Breast epithelium (tissue), 4 donors: ENCODE measurements around the gene MFSD6. TPM values are rescaled to one million over a fixed set of nuclear protein-coding genes. Genes with fewer than 3 reads are reported as not detected.
"Not testable (repeated sequence)": the region's sequence is repeated elsewhere in the genome, so short reads cannot be mapped to it uniquely, and the experiment has no call there.

Experiments
- DNase-seq, 2 donors: peaks; one replicate each; pipeline ENCODE4 v3.0.0-alpha.2; 2019; ENCODE audit warnings: low spot score in 2 of 2
- H3K27ac ChIP-seq, 2 donors: fragments of 200-600 bp; sonication (generic) in 1 of 2; one replicate each; pipeline ENCODE4 v1.5.1; 2016 to 2019; ENCODE audit warnings: mild to moderate bottlenecking in 1 of 2
- H3K27me3 ChIP-seq, 2 donors: fragments of 200-600 bp; sonication (generic) in 1 of 2; one replicate each; pipeline versions ENCODE4 v1.5.1 to v1.6.0; 2017 to 2019; ENCODE audit warnings: control low read depth in 1 of 2, mild to moderate bottlenecking in 1 of 2
- H3K36me3 ChIP-seq: fragments of 200-600 bp; one replicate; pipeline ENCODE4 v1.5.1; 2019
- H3K4me1 ChIP-seq, 2 donors: fragments of 200-600 bp; sonication (generic); one replicate each; pipeline ENCODE4 v1.5.1; 2016 to 2019; ENCODE audit warnings: control low read depth in 1 of 2
- H3K4me3 ChIP-seq, 3 donors: fragments of 200-600 bp; sonication (generic); 1 replicate in 2 of 3; 2 replicates in 1 of 3; pipeline ENCODE4 v1.5.1; 2016 to 2019; ENCODE audit warnings: mild to moderate bottlenecking in 3 of 3, moderate library complexity in 2 of 3
- H3K9me3 ChIP-seq, 2 donors: fragments of 200-600 bp; sonication (generic) in 1 of 2; one replicate each; pipeline ENCODE4 v1.5.1; 2016 to 2019; ENCODE audit warnings: control low read depth in 1 of 2
- CTCF ChIP-seq, 3 donors: fragments of 450-650 bp; IDR thresholded peaks; one replicate each; pipeline ENCODE4 v1.5.1; 2016 to 2017; ENCODE audit warnings: antibody characterized with exemption in 3 of 3, mild to moderate bottlenecking in 3 of 3, moderate library complexity in 3 of 3
- POLR2A ChIP-seq: fragments of 450-650 bp; IDR thresholded peaks from one replicate; pipeline ENCODE4 v1.6.1; 2016; ENCODE audit warnings: antibody characterized with exemption, mild to moderate bottlenecking, moderate library complexity
- POLR2AphosphoS5 ChIP-seq, 3 donors: sonication (generic); formaldehyde crosslinking; IDR thresholded peaks; one replicate each; pipeline ENCODE4 v1.6.1; 2017; ENCODE audit warnings: antibody characterized with exemption in 3 of 3
- intact Hi-C: fragments of 100-400 bp; cut with DNase I; formaldehyde crosslinking; loops from one replicate; pipeline ENCODE4 v1.15.1; 2023; ENCODE audit warnings: low total_unique reads
- total RNA-seq, 3 donors: library from RNA; depleted of rRNA; stranded (reverse); fragments of >200 nt; gene quantifications; one replicate each; pipeline ENCODE4 v1.1.0, GENCODE V29; 2016

Gene MFSD6
- total RNA-seq, 3 donors from 2014 or later: 52.0 to 180 (median 92.4) TPM

DNA sequence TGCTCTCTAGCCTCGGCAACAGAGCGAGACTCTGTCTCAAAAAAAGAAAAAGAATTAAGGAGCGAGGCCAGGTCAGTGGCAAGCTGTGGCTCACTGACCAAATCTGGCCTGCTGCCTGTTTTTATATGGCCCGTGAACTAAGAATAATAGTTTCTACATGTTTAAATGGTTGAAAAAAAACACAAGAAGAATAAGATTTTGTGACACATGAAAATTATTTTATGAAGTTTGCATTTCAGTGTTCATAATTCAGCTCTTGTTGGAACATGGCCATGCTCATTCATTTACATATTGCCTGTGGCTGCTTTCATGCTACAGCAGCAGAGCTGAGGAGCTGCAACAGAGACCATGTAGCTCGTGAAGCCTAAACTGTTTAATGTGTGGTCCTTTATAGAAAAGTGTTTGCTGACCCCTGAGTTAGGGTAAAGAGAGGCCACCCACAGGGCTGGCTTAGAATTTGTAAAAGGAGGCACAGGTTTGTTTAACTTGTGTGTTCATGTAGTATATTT is 59.5 kb downstream of the MFSD6 start:
- H3K36me3 ChIP-seq: no peaks in the 10 kb centered on the region
- DNase-seq: no peak
- H3K4me3 ChIP-seq: peak overlapping the region in 1 of 3 donors; percentile 0
- H3K27ac ChIP-seq: peak overlapping the region; percentile 89 to 92
- no peaks in the 10 kb centered on the region for H3K27me3 ChIP-seq
- H3K9me3 ChIP-seq: no peaks in the 10 kb centered on the region
- H3K4me1 ChIP-seq: peaks cover 0 to 9% of the 10 kb centered on the region in 2 donors
- TF ChIP-seq POLR2AphosphoS5 (IDR thresholded peaks at IDR 0.05): no peak
- no peak for TF ChIP-seq POLR2A
- TF ChIP-seq CTCF (IDR thresholded peaks at IDR 0.05): no peak
- intact Hi-C loops: no loop called here

GRCh38 chr2:190468354-190468753 is 60.2 kb downstream of the MFSD6 start:
- H3K27me3 ChIP-seq, H3K4me3 ChIP-seq, H3K36me3 ChIP-seq, intact Hi-C loops, DNase-seq, H3K4me1 ChIP-seq, H3K9me3 ChIP-seq: not testable (repeated sequence)
- peak overlapping the region; percentile 89 to 92 for H3K27ac ChIP-seq

DNA sequence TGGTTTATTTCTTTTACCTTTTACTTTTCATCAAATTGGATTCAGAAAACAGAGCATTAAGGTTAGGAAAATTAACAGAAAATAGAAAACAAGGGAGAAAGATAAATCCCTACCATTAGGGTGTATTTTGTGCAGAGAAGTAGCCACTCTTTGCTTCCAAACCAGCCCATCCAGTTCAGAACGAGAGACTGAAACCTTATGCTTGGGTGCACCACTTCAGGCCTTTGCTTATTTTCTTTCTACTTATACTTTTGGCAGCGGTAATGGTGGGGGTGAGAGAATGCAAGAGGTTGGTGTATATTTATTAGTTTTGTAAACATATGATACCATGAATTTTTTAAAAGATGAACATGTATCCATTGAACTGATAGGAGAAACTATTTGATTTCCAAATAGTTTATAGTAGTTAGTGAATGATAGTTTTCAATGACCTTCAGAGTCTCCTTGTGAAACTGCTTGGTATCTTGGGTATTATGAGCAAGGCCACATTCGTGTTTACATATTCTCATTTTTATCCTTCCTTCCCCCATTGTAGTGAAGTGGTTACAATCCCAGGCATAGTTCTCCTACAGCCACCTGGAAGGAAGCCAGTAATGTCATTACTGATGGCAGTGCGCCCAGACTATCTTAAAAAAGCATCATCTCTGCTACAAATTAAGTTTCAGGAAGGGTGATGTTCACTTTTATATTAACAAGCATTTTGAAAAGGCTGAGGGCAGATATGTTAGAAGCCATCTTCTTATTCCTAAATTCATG is 60.8 kb downstream of the MFSD6 start:
- Histone ChIP-seq H3K4me1 (peaks cover 0 to 9% of the 10 kb centered on the region in 2 donors), H3K4me3 (no peak overlapping the region), H3K27ac (peak overlapping the region; percentile 89 to 92), H3K27me3 (no peaks in the 10 kb centered on the region), H3K36me3 (no peaks in the 10 kb centered on the region), H3K9me3 (no peaks in the 10 kb centered on the region)
- intact Hi-C loops: no loop called here
- peak; percentile 76 to 77 for DNase-seq
- peak in 2 of 3 donors; percentile 3 to 33 for TF ChIP-seq POLR2AphosphoS5 (IDR thresholded peaks at IDR 0.05)
- TF ChIP-seq CTCF (IDR thresholded peaks at IDR 0.05): no peak
- no peak for TF ChIP-seq POLR2A

DNA sequence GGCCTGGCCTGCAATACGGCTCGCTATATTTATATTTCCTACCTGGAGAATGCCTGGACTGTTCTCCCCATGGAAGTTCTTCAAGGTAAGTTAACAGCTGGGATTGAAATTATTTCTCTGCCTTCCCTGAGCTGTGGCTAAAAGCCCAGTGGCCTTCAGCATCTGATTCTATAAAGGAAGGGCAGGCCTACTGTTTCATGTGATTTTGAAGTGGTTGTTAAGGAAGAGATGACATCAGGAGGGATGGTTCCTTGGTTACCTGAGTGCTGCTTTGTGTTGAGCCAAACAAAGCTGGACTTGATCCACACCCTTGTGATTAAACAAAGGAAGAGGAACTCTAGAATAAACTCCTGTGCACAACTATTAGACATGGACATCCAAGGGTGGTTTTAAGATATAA is 61.6 kb downstream of the MFSD6 start:
- Histone ChIP-seq H3K9me3 (no peaks in the 10 kb centered on the region), H3K4me3 (no peak overlapping the region), H3K4me1 (peaks cover 0 to 9% of the 10 kb centered on the region in 2 donors), H3K27me3 (no peaks in the 10 kb centered on the region), H3K36me3 (no peaks in the 10 kb centered on the region), H3K27ac (peak overlapping the region; percentile 89 to 92)
- TF ChIP-seq CTCF (IDR thresholded peaks at IDR 0.05): no peak
- TF ChIP-seq POLR2A: no peak
- TF ChIP-seq POLR2AphosphoS5 (IDR thresholded peaks at IDR 0.05): peak in 1 of 3 donors; percentile 76
- DNase-seq: peak in 1 of 2 donors; percentile 62
- intact Hi-C loops: no loop called here

- Histone ChIP-seq H3K4me3 (no peak overlapping the region), H3K36me3 (no peaks in the 10 kb centered on the region), H3K9me3 (no peaks in the 10 kb centered on the region), H3K27ac (peak overlapping the region; percentile 89 to 92), H3K4me1 (peaks cover 0 to 9% of the 10 kb centered on the region in 2 donors), H3K27me3 (no peaks in the 10 kb centered on the region)
- TF ChIP-seq POLR2AphosphoS5 (IDR thresholded peaks at IDR 0.05) (no peak), POLR2A (no peak), CTCF (IDR thresholded peaks at IDR 0.05) (no peak)
- DNase-seq: no peak
- intact Hi-C loops: no loop called here
Observed at GRCh38 chr2:190470256-190470826, 62.2 kb downstream of the MFSD6 start.
